ENCODE data around the gene CARD11. TPM values are rescaled to one million over a fixed set of nuclear protein-coding genes. Genes with fewer than 3 reads are reported as not detected.

CARD11 gene
- total and polyA plus RNA-seq, 2 experiments from 2014 or later: 17.7 to 29.0 TPM

GRCh38 chr7:2941216-2941859 is 102.3 kb downstream of the CARD11 start (continued):
- TF ChIP-seq REST (IDR thresholded peaks at IDR 0.05; ENCODE audit: unreplicated experiment): no peak
- TF ChIP-seq STAT1 (IDR thresholded peaks at IDR 0.05; ENCODE audit: unreplicated experiment): no peak
- TF ChIP-seq CREB1 (CRISPR knock-in tag; IDR thresholded peaks at IDR 0.05; ENCODE audit: low read depth): no peak
- TF ChIP-seq JUNB (IDR thresholded peaks at IDR 0.05; ENCODE audit: unreplicated experiment): no peak
- TF ChIP-seq ZNF331 (CRISPR knock-in tag; IDR thresholded peaks at IDR 0.05; ENCODE audit: low read depth): no peak
- TF ChIP-seq ETS1 (IDR thresholded peaks at IDR 0.05): no peak
- TF ChIP-seq EZH2phosphoT487 (IDR thresholded peaks at IDR 0.05; ENCODE audit: unreplicated experiment): no peak
- TF ChIP-seq POLR2AphosphoS5 (IDR thresholded peaks at IDR 0.05; ENCODE audit: low read depth): no peak
- no peak for TF ChIP-seq EZH2 (IDR thresholded peaks at IDR 0.05; ENCODE audit: low read depth, unreplicated experiment)
- TF ChIP-seq ZNF114 (CRISPR knock-in tag; IDR thresholded peaks at IDR 0.05): no peak
- TF ChIP-seq NANOG (IDR thresholded peaks at IDR 0.05; ENCODE audit: borderline replicate concordance): no peak

GRCh38 chr7:2940466-2940865 is 103.2 kb downstream of the CARD11 start:
- peaks cover 32% of the 10 kb centered on the region for H3K36me3 Mint-ChIP-seq (ENCODE audit: low read depth)
- Histone ChIP-seq H3K4me3 (no peak overlapping the region), H3K27me3 (ENCODE audit: insufficient read depth) (no peaks in the 10 kb centered on the region), H3K4me2 (no peak overlapping the region), H4K20me1 (replicated peaks; ENCODE audit: insufficient read depth) (no peaks in the 10 kb centered on the region), H3K79me2 (replicated peaks; ENCODE audit: insufficient read depth) (no peaks in the 10 kb centered on the region), H3K4me1 (ENCODE audit: insufficient read depth) (no peaks in the 10 kb centered on the region), H3K36me3 (ENCODE audit: insufficient read depth) (no peaks in the 10 kb centered on the region; the same call in 1 of the 2 replicates), H2AFZ (no peak overlapping the region), H3F3A (replicated peaks; ENCODE audit: low read depth) (no peaks in the 10 kb centered on the region), H3K27ac (ENCODE audit: low read depth) (no peak overlapping the region), H3K9me2 (ENCODE audit: insufficient read depth) (0 out of 2 replicates have a peak, but pooled peaks cover 3% of the 10 kb centered on the region)
- peaks cover 2% of the 10 kb centered on the region for H3K27me3 Mint-ChIP-seq (ENCODE audit: insufficient read depth, low read depth, poor library complexity)
- no peaks in the 10 kb centered on the region for H3K9me3 Mint-ChIP-seq
- no peak overlapping the region for H3K4me3 Mint-ChIP-seq
- H3K27ac Mint-ChIP-seq: no peak overlapping the region
- H3K4me1 Mint-ChIP-seq: peaks cover 3% of the 10 kb centered on the region
- DNase-seq (ENCODE audit: low spot score): no peak
- no peak for ATAC-seq
- no peak for TF ChIP-seq REST (IDR thresholded peaks at IDR 0.05; ENCODE audit: unreplicated experiment)
- TF ChIP-seq EZH2phosphoT487 (IDR thresholded peaks at IDR 0.05; ENCODE audit: unreplicated experiment): no peak
- TF ChIP-seq STAT1 (IDR thresholded peaks at IDR 0.05; ENCODE audit: unreplicated experiment): no peak
